HG02852 (cell line): ENCODE data around the gene CCER1.
A peak's percentile ranks its signal among the peaks of the same experiment; 100 is the strongest.
"Not testable (repeated sequence)": the region's sequence is repeated elsewhere in the genome, so short reads cannot be mapped to it uniquely, and the experiment has no call there.

Experiments
- ATAC-seq: cut with Tn5 transposase; IDR thresholded peaks from one replicate; pipeline ENCODE4 v1.9.1; 2021; ENCODE audit warnings: mild to moderate bottlenecking, moderate library complexity; ENCODE audit not compliant: unreplicated experiment

The CCER1 gene

GRCh38 chr12:90954921-90955320, at the start of gene CCER1:
Gene CCER1 (minus strand): TSS chr12:90955176. CDS start chr12:90954742, 434 bp downstream.
- no peak for ATAC-seq

GRCh38 chr12:91003737-91004136, 48.8 kb upstream of the CCER1 start:
- ATAC-seq, result no peak

- no peak for ATAC-seq
Measured at GRCh38 chr12:91001306-91001705, 46.3 kb upstream of the CCER1 start.

GRCh38 chr12:90999966-91000365, 45.0 kb upstream of the CCER1 start:
- ATAC-seq, result no peak

GRCh38 chr12:90999527-90999926, 44.6 kb upstream of the CCER1 start:
- no peak for ATAC-seq

GRCh38 chr12:90995010-90995409, 40.0 kb upstream of the CCER1 start:
- no peak for ATAC-seq

- no peak for ATAC-seq
Measured at GRCh38 chr12:90991952-90992465, 37.0 kb upstream of the CCER1 start.

GRCh38 chr12:90990611-90991010, 35.6 kb upstream of the CCER1 start:
- no peak for ATAC-seq

GRCh38 chr12:90989686-90990111, 34.7 kb upstream of the CCER1 start:
- no peak for ATAC-seq

- ATAC-seq, result peak; percentile 51
Measured at GRCh38 chr12:90987520-90987919, 32.5 kb upstream of the CCER1 start.

GRCh38 chr12:90987101-90987500, 32.1 kb upstream of the CCER1 start:
- peak; percentile 12 for ATAC-seq

- not testable (repeated sequence) for ATAC-seq
Measured at GRCh38 chr12:90985331-90985730, 30.4 kb upstream of the CCER1 start.

GRCh38 chr12:90984114-90984513, 29.1 kb upstream of the CCER1 start:
- ATAC-seq, result no peak

GRCh38 chr12:90982170-90982569, 27.2 kb upstream of the CCER1 start:
- ATAC-seq, result no peak

GRCh38 chr12:90979951-90980350, 25.0 kb upstream of the CCER1 start:
- no peak for ATAC-seq

GRCh38 chr12:90979019-90979418, 24.0 kb upstream of the CCER1 start:
- no peak for ATAC-seq

GRCh38 chr12:90978117-90978770, 23.3 kb upstream of the CCER1 start:
- peak; percentile 80 for ATAC-seq

- no peak for ATAC-seq
Measured at GRCh38 chr12:90977224-90977623, 22.2 kb upstream of the CCER1 start.

GRCh38 chr12:90974286-90974685, 19.3 kb upstream of the CCER1 start:
- ATAC-seq, result no peak

- ATAC-seq, result no peak
Measured at GRCh38 chr12:90972226-90972625, 17.2 kb upstream of the CCER1 start.

- no peak for ATAC-seq
Measured at GRCh38 chr12:90970911-90971310, 15.9 kb upstream of the CCER1 start.

GRCh38 chr12:90970471-90970870, 15.5 kb upstream of the CCER1 start:
- no peak for ATAC-seq

- no peak for ATAC-seq
Measured at GRCh38 chr12:90969851-90970250, 14.9 kb upstream of the CCER1 start.
